ENCODE results near the gene RBM20. TPM values are rescaled to one million over a fixed set of nuclear protein-coding genes. Genes with fewer than 3 reads are reported as not detected.

RBM20 gene
- total RNA-seq, 1 experiment from 2014 or later = 0.11 TPM

GRCh38 chr10:110811791-110812581 is 167.8 kb downstream of the RBM20 start:
- Histone ChIP-seq H3K27me3 (ENCODE audit: insufficient read depth, low read depth) (no peaks in the 10 kb centered on the region; the same call in 1 of the 2 replicates), H2AFZ (no peak overlapping the region), H3K9me2 (ENCODE audit: insufficient read depth) (no peaks in the 10 kb centered on the region), H3K36me3 (ENCODE audit: low read depth) (no peaks in the 10 kb centered on the region), H3F3A (ENCODE audit: insufficient read depth, low read depth) (no peaks in the 10 kb centered on the region), H3K4me1 (replicated peaks; ENCODE audit: insufficient read depth) (no peaks in the 10 kb centered on the region), H3K9me3 (ENCODE audit: insufficient read depth, low read depth) (no peaks in the 10 kb centered on the region), H3K4me3 (no peak overlapping the region), H4K20me1 (ENCODE audit: insufficient read depth) (no peaks in the 10 kb centered on the region), H3K4me2 (no peak overlapping the region), H3K79me2 (ENCODE audit: low read depth) (no peaks in the 10 kb centered on the region), H3K27ac (no peak overlapping the region)
- no peak for DNase-seq
- no TSS peak for BruUV-seq (replicated peaks)
- CTCF ChIA-PET = interaction anchor here (0.6 kb wide), 1 partner anchor 507 kb away, joined by 3 read pairs; the partner anchor contains the start of gene SMNDC1
- intact Hi-C loops (cut with micrococcal nuclease; ENCODE audit: unreplicated experiment) = no loop called here
- POLR2A ChIA-PET (ENCODE audit: unreplicated experiment) = no interaction called here
- TF ChIP-seq EZH2 (IDR thresholded peaks at IDR 0.05; ENCODE audit: low read depth) = no peak
- TF ChIP-seq, protein P1, sequence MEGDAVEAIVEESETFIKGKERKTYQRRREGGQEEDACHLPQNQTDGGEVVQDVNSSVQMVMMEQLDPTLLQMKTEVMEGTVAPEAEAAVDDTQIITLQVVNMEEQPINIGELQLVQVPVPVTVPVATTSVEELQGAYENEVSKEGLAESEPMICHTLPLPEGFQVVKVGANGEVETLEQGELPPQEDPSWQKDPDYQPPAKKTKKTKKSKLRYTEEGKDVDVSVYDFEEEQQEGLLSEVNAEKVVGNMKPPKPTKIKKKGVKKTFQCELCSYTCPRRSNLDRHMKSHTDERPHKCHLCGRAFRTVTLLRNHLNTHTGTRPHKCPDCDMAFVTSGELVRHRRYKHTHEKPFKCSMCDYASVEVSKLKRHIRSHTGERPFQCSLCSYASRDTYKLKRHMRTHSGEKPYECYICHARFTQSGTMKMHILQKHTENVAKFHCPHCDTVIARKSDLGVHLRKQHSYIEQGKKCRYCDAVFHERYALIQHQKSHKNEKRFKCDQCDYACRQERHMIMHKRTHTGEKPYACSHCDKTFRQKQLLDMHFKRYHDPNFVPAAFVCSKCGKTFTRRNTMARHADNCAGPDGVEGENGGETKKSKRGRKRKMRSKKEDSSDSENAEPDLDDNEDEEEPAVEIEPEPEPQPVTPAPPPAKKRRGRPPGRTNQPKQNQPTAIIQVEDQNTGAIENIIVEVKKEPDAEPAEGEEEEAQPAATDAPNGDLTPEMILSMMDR (conservative IDR thresholded peaks at IDR 0.05) = no peak

DNA sequence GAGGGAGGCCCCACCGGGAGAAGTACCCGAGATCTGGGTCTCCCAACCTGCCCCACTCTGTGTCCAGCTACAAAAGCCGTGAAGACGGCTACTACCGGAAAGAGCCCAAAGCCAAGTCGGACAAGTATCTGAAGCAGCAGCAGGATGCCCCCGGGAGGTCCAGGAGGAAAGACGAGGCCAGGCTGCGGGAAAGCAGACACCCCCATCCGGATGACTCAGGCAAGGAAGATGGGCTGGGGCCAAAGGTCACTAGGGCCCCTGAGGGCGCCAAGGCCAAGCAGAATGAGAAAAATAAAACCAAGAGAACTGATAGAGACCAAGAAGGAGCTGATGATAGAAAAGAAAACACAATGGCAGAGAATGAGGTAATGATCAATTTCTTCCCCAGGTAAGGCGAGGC is 168.4 kb downstream of the RBM20 start:
- Histone ChIP-seq H3F3A (ENCODE audit: insufficient read depth, low read depth) (no peaks in the 10 kb centered on the region), H4K20me1 (ENCODE audit: insufficient read depth) (no peaks in the 10 kb centered on the region), H2AFZ (no peak overlapping the region), H3K9me3 (ENCODE audit: insufficient read depth, low read depth) (no peaks in the 10 kb centered on the region), H3K36me3 (ENCODE audit: low read depth) (no peaks in the 10 kb centered on the region), H3K4me2 (no peak overlapping the region), H3K4me1 (replicated peaks; ENCODE audit: insufficient read depth) (no peaks in the 10 kb centered on the region), H3K9me2 (ENCODE audit: insufficient read depth) (no peaks in the 10 kb centered on the region), H3K27ac (no peak overlapping the region), H3K4me3 (no peak overlapping the region), H3K27me3 (ENCODE audit: insufficient read depth, low read depth) (no peaks in the 10 kb centered on the region; the same call in 1 of the 2 replicates), H3K79me2 (ENCODE audit: low read depth) (no peaks in the 10 kb centered on the region)
- no peak for DNase-seq
- CTCF ChIA-PET = no interaction called here
- intact Hi-C loops (cut with micrococcal nuclease; ENCODE audit: unreplicated experiment) = no loop called here
- no peak for TF ChIP-seq EZH2 (IDR thresholded peaks at IDR 0.05; ENCODE audit: low read depth)
- TF ChIP-seq, protein P1 (conservative IDR thresholded peaks at IDR 0.05) = no peak
- BruUV-seq (replicated peaks) = no TSS peak
- POLR2A ChIA-PET (ENCODE audit: unreplicated experiment) = no interaction called here

GRCh38 chr10:110813743-110814472 is 169.8 kb downstream of the RBM20 start:
- no peak for DNase-seq
- H3K27me3 ChIP-seq (ENCODE audit: insufficient read depth, low read depth) = no peaks in the 10 kb centered on the region; the same call in 1 of the 2 replicates
- TF ChIP-seq, protein P1 (conservative IDR thresholded peaks at IDR 0.05) = no peak
- no peak for TF ChIP-seq EZH2 (IDR thresholded peaks at IDR 0.05; ENCODE audit: low read depth)
- no peak overlapping the region for H3K4me2 ChIP-seq
- H3K36me3 ChIP-seq (ENCODE audit: low read depth) = no peaks in the 10 kb centered on the region
- H3K4me3 ChIP-seq = no peak overlapping the region
- no peaks in the 10 kb centered on the region for H4K20me1 ChIP-seq (ENCODE audit: insufficient read depth)
- no peaks in the 10 kb centered on the region for H3K9me3 ChIP-seq (ENCODE audit: insufficient read depth, low read depth)
- ChIA-PET CTCF (no interaction called here), POLR2A (ENCODE audit: unreplicated experiment) (no interaction called here)
- no peaks in the 10 kb centered on the region for H3K9me2 ChIP-seq (ENCODE audit: insufficient read depth)
- H3K79me2 ChIP-seq (ENCODE audit: low read depth) = no peaks in the 10 kb centered on the region
- no peak overlapping the region for H2AFZ ChIP-seq
- peaks cover 7% of the 10 kb centered on the region; the same call in 1 of the 2 replicates for H3K4me1 ChIP-seq (replicated peaks; ENCODE audit: insufficient read depth)
- intact Hi-C loops (cut with micrococcal nuclease; ENCODE audit: unreplicated experiment) = no loop called here
- H3K27ac ChIP-seq = no peak overlapping the region
- no TSS peak for BruUV-seq (replicated peaks)
- no peaks in the 10 kb centered on the region for H3F3A ChIP-seq (ENCODE audit: insufficient read depth, low read depth)

All from PC-9 (cell line).